ENCODE results near the gene ADIRF. TPM values are rescaled to one million over a fixed set of nuclear protein-coding genes. Genes with fewer than 3 reads are reported as not detected.

Gene ADIRF
- total and polyA plus RNA-seq, 9 of the 15 experiments (the other 6 are each of a cell fraction or from before 2014, with no cell fraction given), result 0.08 TPM; not detected in 8

DNA sequence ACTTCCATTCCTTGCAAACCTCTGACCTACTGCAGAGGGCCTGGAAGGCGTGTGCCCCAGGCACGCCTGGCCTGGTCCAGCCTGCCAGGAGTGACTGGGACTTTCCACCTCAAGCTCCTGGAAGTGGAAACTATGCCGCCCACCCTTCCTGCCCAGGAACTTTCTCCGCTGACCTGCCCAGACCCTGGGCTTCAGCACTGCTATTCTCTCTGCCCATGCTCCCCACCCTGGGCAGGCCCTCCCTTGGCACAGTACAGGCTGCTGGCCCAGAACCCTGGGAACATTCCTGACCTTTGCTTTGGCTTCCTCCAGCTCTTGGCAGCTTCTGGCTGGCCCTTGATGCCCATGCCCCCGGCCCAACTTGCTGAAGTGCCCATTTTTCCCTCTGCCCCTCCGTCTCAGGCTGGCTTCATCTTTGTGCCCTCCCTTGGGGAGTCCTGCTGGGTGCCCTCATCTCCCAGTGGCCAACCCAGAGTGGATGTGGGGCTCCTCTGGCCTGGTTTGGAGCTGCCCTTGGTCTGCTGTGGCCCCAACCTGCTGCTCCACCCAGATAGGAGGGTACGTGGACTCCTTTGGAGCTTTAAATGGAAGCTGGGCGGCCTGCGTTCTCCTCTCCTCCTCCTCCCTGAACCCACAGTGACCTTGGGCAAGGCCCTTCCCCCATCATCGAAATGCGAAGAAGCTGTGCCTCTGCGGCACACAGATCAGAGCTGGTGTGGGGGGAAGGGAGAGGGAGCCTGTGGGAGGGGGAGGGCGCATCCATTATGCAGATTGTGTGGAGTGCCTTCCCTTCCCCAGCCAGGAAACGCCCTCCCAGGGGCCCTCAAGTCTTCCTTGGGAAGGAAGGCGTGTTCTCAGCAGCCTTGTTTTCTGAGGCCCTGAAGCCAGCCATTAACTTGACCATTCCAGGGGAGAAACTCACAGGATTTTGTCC is 14.3 kb upstream of the ADIRF start (continued):
- no peak for TF ChIP-seq RUNX1 (IDR thresholded peaks at IDR 0.05; ENCODE audit: low read depth)
- TF ChIP-seq LEF1 (IDR thresholded peaks at IDR 0.05), result peak; percentile 83
- no peak for TF ChIP-seq ATF7 (IDR thresholded peaks at IDR 0.05)
- TF ChIP-seq, protein P1, sequence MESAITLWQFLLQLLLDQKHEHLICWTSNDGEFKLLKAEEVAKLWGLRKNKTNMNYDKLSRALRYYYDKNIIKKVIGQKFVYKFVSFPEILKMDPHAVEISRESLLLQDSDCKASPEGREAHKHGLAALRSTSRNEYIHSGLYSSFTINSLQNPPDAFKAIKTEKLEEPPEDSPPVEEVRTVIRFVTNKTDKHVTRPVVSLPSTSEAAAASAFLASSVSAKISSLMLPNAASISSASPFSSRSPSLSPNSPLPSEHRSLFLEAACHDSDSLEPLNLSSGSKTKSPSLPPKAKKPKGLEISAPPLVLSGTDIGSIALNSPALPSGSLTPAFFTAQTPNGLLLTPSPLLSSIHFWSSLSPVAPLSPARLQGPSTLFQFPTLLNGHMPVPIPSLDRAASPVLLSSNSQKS (CRISPR knock-in tag; IDR thresholded peaks at IDR 0.05), result no peak
- no peak for TF ChIP-seq GABPB1 (CRISPR knock-in tag; IDR thresholded peaks at IDR 0.05)
- TF ChIP-seq LARP7 (IDR thresholded peaks at IDR 0.05), result no peak
- TF ChIP-seq, protein P2, sequence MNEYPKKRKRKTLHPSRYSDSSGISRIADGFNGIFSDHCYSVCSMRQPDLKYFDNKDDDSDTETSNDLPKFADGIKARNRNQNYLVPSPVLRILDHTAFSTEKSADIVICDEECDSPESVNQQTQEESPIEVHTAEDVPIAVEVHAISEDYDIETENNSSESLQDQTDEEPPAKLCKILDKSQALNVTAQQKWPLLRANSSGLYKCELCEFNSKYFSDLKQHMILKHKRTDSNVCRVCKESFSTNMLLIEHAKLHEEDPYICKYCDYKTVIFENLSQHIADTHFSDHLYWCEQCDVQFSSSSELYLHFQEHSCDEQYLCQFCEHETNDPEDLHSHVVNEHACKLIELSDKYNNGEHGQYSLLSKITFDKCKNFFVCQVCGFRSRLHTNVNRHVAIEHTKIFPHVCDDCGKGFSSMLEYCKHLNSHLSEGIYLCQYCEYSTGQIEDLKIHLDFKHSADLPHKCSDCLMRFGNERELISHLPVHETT (CRISPR knock-in tag; conservative IDR thresholded peaks at IDR 0.05 in 1 of 2, IDR thresholded peaks at IDR 0.05 in 1 of 2), result no peak
- TF ChIP-seq NR2C1 (IDR thresholded peaks at IDR 0.05), result peak; percentile 63; the same call in 1 of the 2 replicates
- TF ChIP-seq NR2C1 (tag; IDR thresholded peaks at IDR 0.05), result no peak
- TF ChIP-seq, protein P3, sequence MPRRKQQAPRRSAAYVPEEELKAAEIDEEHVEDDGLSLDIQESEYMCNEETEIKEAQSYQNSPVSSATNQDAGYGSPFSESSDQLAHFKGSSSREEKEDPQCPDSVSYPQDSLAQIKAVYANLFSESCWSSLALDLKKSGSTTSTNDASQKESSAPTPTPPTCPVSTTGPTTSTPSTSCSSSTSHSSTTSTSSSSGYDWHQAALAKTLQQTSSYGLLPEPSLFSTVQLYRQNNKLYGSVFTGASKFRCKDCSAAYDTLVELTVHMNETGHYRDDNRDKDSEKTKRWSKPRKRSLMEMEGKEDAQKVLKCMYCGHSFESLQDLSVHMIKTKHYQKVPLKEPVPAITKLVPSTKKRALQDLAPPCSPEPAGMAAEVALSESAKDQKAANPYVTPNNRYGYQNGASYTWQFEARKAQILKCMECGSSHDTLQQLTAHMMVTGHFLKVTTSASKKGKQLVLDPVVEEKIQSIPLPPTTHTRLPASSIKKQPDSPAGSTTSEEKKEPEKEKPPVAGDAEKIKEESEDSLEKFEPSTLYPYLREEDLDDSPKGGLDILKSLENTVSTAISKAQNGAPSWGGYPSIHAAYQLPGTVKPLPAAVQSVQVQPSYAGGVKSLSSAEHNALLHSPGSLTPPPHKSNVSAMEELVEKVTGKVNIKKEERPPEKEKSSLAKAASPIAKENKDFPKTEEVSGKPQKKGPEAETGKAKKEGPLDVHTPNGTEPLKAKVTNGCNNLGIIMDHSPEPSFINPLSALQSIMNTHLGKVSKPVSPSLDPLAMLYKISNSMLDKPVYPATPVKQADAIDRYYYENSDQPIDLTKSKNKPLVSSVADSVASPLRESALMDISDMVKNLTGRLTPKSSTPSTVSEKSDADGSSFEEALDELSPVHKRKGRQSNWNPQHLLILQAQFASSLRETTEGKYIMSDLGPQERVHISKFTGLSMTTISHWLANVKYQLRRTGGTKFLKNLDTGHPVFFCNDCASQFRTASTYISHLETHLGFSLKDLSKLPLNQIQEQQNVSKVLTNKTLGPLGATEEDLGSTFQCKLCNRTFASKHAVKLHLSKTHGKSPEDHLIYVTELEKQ (CRISPR knock-in tag; IDR thresholded peaks at IDR 0.05), result no peak
- no peak for TF ChIP-seq ZNF655 (CRISPR knock-in tag; IDR thresholded peaks at IDR 0.05)
- TF ChIP-seq HDAC1 (IDR thresholded peaks at IDR 0.05), result peak in 1 of 2 experiments; percentile 15; a peak in 1 of 4 replicates
- no peak for TF ChIP-seq HINFP (tag; conservative IDR thresholded peaks at IDR 0.05; ENCODE audit: low read depth)
- TF ChIP-seq NCOA6 (IDR thresholded peaks at IDR 0.05), result no peak
- no peak; the same call in 1 of the 2 replicates for TF ChIP-seq ZNF175 (CRISPR knock-in tag; IDR thresholded peaks at IDR 0.05; ENCODE audit: low read depth)
- no peak for TF ChIP-seq ZNF764 (CRISPR knock-in tag; IDR thresholded peaks at IDR 0.05; ENCODE audit: low read depth)
- no peak for TF ChIP-seq TEAD2 (tag; IDR thresholded peaks at IDR 0.05)
- TF ChIP-seq ZFP1 (CRISPR knock-in tag; IDR thresholded peaks at IDR 0.05), result no peak
- no peak for TF ChIP-seq ZNF586 (CRISPR knock-in tag; conservative IDR thresholded peaks at IDR 0.05)

Measured in K562 (cell line).